Muscle of arm (tissue), 12 donors: ENCODE results near the gene ESR2. TPM values are rescaled to one million over a fixed set of nuclear protein-coding genes. Genes with fewer than 3 reads are reported as not detected.
"Not testable (repeated sequence)": the region's sequence is repeated elsewhere in the genome, so short reads cannot be mapped to it uniquely, and the experiment has no call there.

ENCODE experiments used
- DNase-seq: peaks from one replicate; pipeline ENCODE4 v3.0.0-alpha.2; 2013
- polyA plus RNA-seq, 12 donors: library from polyadenylated mRNA; unstranded; fragments of 120-200 nt; gene quantifications; one replicate each; pipeline ENCODE4 v1.2.1, GENCODE V29; 2013; ENCODE audit not compliant: insufficient read length in 12 of 12

The ESR2 gene
- polyA plus RNA-seq, 12 donors, result 0.20 to 1.2 (median 0.41) TPM; not detected in 2

- no peak for DNase-seq
Measured at GRCh38 chr14:64198486-64198885, 95.7 kb downstream of the ESR2 start.

DNA sequence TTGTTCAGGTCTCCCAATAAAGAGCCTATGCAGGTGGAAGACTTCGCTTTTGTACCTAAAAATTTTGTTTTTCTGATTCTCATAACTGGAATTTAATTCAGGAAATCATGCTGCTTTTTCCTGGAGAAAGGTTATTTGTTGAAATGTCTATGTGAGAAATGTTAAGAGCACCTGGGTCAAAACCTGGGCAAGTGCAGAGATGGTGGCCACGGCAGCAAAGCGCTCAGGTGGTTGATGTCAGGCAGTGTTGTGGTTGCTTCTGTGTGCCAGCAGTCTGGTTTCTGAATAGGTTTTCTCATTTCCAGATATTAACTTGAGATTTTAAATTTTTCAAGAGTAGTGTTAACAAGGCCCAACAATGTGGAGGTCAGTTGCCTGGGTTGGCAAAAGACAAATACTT is 96.2 kb downstream of the ESR2 start:
- DNase-seq, result no peak

- peak; percentile 58 for DNase-seq
Measured at GRCh38 chr14:64196814-64197411, 97.3 kb downstream of the ESR2 start.

GRCh38 chr14:64196056-64196455 is 98.1 kb downstream of the ESR2 start:
- DNase-seq, result no peak

GRCh38 chr14:64195199-64195598 is 99.0 kb downstream of the ESR2 start:
- DNase-seq, result no peak

GRCh38 chr14:64194404-64194803 is 99.8 kb downstream of the ESR2 start:
- no peak for DNase-seq

GRCh38 chr14:64193821-64194220 is 100.3 kb downstream of the ESR2 start:
- no peak for DNase-seq

- no peak for DNase-seq
Measured at GRCh38 chr14:64191756-64192155, 102.4 kb downstream of the ESR2 start.

DNA sequence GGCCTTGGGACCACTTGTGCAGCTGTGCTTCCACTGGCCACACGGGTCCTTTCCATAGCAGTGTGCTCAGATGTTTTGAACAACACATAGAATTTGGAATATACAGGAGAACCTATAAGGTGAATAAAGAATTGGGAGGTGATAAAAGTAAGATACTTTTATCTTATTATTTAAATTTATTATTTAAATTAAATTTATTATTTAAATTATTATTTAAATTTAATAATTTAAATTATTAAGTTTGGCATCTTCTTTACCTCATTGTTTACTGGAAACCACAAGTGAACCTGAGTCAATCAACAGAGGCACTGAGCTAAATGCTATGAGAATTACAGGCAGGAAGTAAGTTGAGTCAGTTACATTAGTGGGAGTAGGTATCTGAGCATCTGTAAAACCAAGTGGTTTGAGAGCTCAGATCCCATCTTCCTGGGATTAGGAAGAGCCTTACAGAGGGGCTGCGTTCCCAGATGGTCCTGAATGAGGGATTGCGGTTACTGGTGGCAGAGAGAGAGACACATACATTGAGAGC is 103.1 kb downstream of the ESR2 start:
- DNase-seq, result no peak

DNA sequence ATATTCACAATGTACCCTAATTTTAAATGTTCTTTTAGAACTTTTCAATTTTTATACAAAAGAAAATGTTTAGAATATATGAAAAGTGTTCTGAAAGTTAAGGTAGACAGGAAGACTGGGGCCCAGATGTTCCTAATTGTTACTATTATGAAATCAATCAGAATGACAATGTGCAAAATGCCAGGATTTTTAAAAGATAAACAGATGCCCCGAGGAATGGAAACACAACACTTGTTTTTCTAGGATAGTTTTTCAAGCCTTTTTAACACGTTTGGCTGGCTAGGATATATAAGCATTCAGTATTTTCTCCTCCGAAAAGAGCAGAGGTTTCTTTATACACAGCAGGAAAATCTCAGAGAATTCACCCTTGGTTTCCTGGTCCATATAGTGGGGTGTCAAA is 106.8 kb downstream of the ESR2 start:
- DNase-seq, result no peak

DNA sequence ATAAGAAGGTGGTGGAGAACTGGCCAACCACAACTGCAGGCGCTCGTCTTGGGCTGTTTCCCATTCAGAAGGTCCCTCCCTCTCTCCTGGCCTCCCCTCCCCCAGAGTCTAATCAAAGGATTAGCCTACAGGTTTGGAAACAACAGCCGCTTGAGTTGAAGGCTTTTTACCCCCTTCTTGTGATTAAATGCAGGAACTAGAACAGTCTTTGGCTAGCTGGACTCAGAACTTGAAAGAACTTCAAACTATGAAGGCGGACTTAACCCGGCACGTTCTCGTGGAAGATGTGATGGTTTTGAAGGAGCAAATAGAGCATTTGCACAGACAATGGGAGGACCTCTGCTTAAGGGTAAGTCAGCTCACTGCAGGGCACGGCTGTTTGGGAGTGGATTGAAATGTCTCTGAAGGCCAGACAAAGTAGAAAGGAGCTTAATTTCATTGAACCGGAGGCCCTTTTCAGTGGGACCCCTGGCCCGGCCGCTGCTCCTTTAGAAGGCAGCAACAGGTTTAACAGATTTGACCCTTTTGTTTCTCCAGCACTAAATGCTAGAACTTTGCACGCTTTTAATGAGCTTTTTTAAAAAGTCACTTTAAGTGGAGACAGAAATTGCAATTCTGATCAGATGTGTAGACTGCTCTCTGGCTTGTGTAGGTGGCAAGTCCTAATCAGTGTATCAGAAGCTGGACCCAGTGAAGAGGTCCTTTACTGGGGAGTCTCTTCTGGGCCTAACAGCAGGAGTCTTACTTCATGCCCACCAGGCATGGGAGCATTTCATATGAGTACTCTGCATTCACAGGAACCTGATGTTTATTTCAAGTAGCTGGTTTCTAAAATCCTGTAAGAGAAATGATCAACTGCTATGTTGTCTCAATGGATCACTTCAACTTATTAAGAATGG is 107.7 kb downstream of the ESR2 start:
- DNase-seq, result no peak

GRCh38 chr14:64185184-64185583 is 109.0 kb downstream of the ESR2 start:
- DNase-seq, result no peak

DNA sequence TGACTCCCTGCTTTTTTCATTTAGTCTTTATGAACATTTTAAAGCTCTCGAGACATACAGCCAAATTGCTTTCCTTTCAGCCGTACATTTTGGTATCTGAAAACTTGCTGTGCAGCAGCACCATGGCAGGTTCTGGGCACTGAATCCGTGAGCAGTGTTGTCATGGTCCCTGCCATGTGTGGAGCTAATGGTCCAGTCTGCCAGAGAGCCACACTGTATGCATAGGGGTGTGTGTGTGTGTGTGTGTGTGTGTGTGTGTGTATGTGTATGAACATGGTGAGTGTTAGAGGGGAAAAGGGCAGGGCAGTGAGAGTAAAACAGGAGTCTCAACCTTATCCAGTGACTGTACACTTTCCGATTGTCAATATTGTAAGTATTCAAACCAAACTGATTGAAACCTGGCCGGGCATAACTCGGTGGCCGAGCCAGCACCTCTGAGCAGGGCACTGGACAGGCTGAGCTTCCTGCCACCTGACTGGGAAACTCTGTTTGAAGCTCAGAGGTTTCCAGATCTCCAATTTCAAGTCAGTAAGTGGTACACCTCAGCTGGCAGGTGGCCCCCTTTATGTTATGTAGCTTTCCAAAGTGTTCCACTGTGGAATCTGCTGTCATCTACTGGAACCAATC is 110.0 kb downstream of the ESR2 start:
- DNase-seq, result no peak

DNA sequence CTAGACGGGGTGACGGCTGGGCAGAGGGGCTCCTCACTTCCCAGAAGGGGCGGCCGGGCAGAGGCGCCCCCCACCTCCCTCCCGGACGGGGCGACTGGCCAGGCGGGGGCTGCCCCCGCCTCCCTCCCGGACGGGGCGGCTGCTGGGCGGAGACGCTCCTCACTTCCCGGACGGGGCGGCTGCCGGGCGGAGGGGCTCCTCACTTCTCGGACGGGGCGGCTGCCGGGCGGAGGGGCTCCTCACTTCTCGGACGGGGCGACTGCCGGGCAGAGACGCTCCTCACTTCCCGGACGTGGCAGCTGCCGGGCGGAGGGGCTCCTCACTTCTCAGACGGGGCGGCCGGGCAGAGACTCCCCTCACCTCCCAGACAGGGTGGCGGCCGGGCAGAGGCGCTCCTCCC is 111.3 kb downstream of the ESR2 start:
- DNase-seq, result not testable (repeated sequence)

DNA sequence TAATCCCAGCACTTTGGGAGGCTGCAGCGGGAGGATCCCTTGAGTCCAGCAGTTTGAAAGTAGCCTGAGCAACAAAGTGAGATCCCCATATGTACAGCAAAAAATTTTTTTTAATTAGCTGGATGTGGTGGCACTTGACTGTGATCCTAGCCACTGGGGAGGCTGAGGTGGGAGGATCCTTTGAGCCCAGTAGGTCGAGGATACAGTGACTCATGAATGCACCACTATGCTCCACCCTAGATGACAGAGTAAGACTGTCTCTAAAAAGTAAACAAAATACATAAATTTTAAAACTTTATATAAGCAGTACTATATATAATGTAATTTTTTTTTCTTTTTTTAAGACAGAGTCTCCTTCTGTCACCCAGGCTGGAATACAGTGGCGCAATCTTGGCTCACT is 115.4 kb downstream of the ESR2 start:
- no peak for DNase-seq

DNA sequence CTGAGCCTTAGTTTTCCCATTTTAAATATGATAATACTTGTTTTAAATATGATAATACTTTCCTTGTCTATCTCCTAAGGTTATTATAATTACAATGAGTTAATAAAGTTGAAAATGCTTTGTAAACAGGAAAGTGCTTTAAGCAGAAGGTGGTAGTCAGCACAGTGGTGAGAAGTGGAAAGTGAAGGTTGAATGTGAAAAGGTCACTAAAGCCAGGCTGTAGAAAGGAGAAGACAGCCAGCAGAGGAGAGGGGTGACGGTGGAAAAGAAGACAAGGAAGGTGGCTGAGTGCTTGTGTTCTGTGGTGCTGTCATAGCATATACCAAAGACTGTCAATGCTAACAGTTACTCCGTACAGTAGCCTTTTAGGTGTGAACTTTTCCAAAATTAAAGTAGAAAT is 117.8 kb downstream of the ESR2 start:
- no peak for DNase-seq

- no peak for DNase-seq
Measured at GRCh38 chr14:64174922-64175782, 119.0 kb downstream of the ESR2 start.

DNA sequence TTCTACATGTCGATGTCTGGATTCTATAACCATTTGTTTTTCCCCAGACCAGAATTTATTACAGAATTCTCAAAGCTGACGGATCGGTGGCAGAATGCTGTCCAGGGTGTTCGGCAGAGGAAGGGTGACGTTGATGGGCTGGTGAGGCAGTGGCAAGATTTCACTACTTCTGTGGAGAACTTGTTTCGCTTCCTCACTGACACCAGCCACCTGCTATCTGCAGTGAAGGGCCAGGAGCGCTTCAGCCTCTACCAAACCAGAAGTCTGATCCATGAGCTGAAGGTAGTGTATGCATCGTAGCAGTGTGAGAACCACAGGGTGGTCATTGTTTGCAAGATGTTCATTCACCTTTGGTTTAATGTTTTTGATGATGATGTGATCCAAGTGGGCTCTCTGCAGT is 124.0 kb downstream of the ESR2 start:
- no peak for DNase-seq

GRCh38 chr14:64159588-64159987 is 134.6 kb downstream of the ESR2 start:
- no peak for DNase-seq

DNA sequence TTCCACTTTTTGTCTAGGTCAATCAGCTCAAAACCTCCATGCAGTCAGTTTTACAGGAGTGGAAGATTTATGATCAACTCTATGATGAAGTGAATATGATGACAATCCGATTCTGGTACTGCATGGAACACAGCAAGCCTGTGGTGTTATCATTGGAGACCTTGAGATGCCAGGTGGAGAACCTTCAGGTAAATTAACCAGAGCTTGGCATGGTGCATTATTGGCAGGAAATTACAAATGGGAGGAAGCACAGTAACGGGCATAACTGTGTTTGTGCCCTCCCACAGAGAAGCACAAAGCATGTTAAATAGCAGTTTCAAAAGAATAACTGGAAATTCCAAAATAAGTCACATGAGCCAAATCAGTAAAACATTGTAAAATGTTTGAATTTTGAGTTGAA is 135.6 kb downstream of the ESR2 start:
- DNase-seq, result no peak

DNA sequence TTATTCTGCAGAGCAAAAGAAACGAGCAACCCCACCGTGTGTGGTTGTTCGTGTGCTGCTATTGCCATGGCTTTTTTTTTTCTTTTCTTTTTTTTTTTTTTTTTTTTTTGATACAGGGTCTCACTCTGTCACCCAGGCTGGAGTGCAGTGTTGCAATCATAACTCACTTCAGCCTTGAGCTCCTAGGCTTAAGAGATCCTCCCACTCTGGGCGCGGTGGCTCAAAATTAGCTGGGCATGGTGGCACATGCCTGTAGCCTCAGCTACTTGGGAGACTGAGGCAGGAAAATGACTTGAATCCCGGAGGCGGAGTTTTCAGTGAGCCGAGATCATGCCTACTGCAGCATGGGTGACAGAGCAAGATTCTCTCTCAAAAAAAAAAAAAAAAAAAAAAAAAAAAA is 144.2 kb downstream of the ESR2 start:
- no peak for DNase-seq
